Hindlimb muscle (tissue), 1 donor: Measurements from ENCODE around the gene CORO2A. TPM values are rescaled to one million over a fixed set of nuclear protein-coding genes. Genes with fewer than 3 reads are reported as not detected.

Source experiments
- DNase-seq: peaks from one replicate; pipeline ENCODE4 v3.0.0-alpha.2; 2013
- polyA plus RNA-seq: library from polyadenylated mRNA; unstranded; fragments of 120-200 nt; gene quantifications from one replicate; pipeline ENCODE4 v1.2.1, GENCODE V29; 2013; ENCODE audit not compliant: insufficient read length

CORO2A gene
- polyA plus RNA-seq = 0.37 TPM

- DNase-seq = peak; percentile 40
Observed at GRCh38 chr9:98192503-98193335, at the start of gene CORO2A. Gene CORO2A (minus strand): TSS chr9:98192637. CDS start chr9:98157660, 34,977 bp downstream.

GRCh38 chr9:98241357-98242300, 49.2 kb upstream of the CORO2A start:
- no peak for DNase-seq

GRCh38 chr9:98240475-98240874, 48.0 kb upstream of the CORO2A start:
- no peak for DNase-seq

- DNase-seq = no peak
Observed at GRCh38 chr9:98236901-98237487, 44.6 kb upstream of the CORO2A start.

GRCh38 chr9:98235126-98235525, 42.7 kb upstream of the CORO2A start:
- no peak for DNase-seq

GRCh38 chr9:98234245-98234825, 41.9 kb upstream of the CORO2A start:
- no peak for DNase-seq

- no peak for DNase-seq
Observed at GRCh38 chr9:98232926-98233325, 40.5 kb upstream of the CORO2A start.

- no peak for DNase-seq
Observed at GRCh38 chr9:98231770-98232478, 39.5 kb upstream of the CORO2A start.

GRCh38 chr9:98230789-98231188, 38.4 kb upstream of the CORO2A start:
- DNase-seq = no peak

- no peak for DNase-seq
Observed at GRCh38 chr9:98230304-98230703, 37.9 kb upstream of the CORO2A start.

GRCh38 chr9:98229620-98230019, 37.2 kb upstream of the CORO2A start:
- DNase-seq = no peak

GRCh38 chr9:98229090-98229395, 36.6 kb upstream of the CORO2A start:
- no peak for DNase-seq

GRCh38 chr9:98228392-98229089, 36.1 kb upstream of the CORO2A start:
- DNase-seq = no peak

- no peak for DNase-seq
Observed at GRCh38 chr9:98227883-98228282, 35.4 kb upstream of the CORO2A start.

- peak; percentile 5 for DNase-seq
Observed at GRCh38 chr9:98226957-98227356, 34.5 kb upstream of the CORO2A start.

GRCh38 chr9:98226516-98226915, 34.1 kb upstream of the CORO2A start:
- no peak for DNase-seq

GRCh38 chr9:98225015-98225442, 32.6 kb upstream of the CORO2A start:
- no peak for DNase-seq

GRCh38 chr9:98222885-98223691, 30.7 kb upstream of the CORO2A start:
- no peak for DNase-seq

GRCh38 chr9:98220911-98221310, 28.5 kb upstream of the CORO2A start:
- no peak for DNase-seq

GRCh38 chr9:98219794-98220370, 27.4 kb upstream of the CORO2A start:
- no peak for DNase-seq
